Ishikawa (cell line): ENCODE measurements around the gene CALHM3.

ENCODE experiments used
- CEBPB ChIP-seq: IDR thresholded peaks from 2 replicates; pipeline ENCODE4 v1.6.1; 2012
- CREB1 ChIP-seq: IDR thresholded peaks from 2 replicates; pipeline ENCODE4 v1.6.1; 2012; ENCODE audit warnings: low read depth
- EGR1 ChIP-seq: IDR thresholded peaks from 2 replicates; pipeline ENCODE4 v1.6.1; 2012
- EP300 ChIP-seq: IDR thresholded peaks from 2 replicates; pipeline ENCODE4 v1.6.1; 2012; ENCODE audit warnings: borderline replicate concordance
- FOXM1 ChIP-seq: IDR thresholded peaks from 2 replicates; pipeline ENCODE4 v1.6.1; 2012; ENCODE audit warnings: low read depth, borderline replicate concordance
- NFIC ChIP-seq: IDR thresholded peaks from 2 replicates; pipeline ENCODE4 v1.6.1; 2012
- RAD21 ChIP-seq: IDR thresholded peaks from 2 replicates; pipeline ENCODE4 v1.6.1; 2012; ENCODE audit warnings: low read depth
- REST ChIP-seq: IDR thresholded peaks from 2 replicates; pipeline ENCODE4 v1.6.1; 2012; ENCODE audit warnings: low read depth, mild to moderate bottlenecking
- TAF1 ChIP-seq: IDR thresholded peaks from 2 replicates; pipeline ENCODE4 v1.6.1; 2012; ENCODE audit warnings: low read depth, mild to moderate bottlenecking
- TCF12 ChIP-seq: IDR thresholded peaks from 2 replicates; pipeline ENCODE4 v1.6.1; 2012; ENCODE audit warnings: low read depth
- TEAD4 ChIP-seq: IDR thresholded peaks from 2 replicates; pipeline ENCODE4 v1.6.1; 2012
- USF1 ChIP-seq: IDR thresholded peaks from 2 replicates; pipeline ENCODE4 v1.6.1; 2012
- YY1 ChIP-seq: IDR thresholded peaks from 2 replicates; pipeline ENCODE4 v1.6.1; 2012; ENCODE audit warnings: low read depth
- ZBTB7A ChIP-seq: IDR thresholded peaks from 2 replicates; pipeline ENCODE4 v1.6.1; 2012; ENCODE audit warnings: low read depth
- TF ChIP-seq, protein P1 (sequence below): IDR thresholded peaks from 2 replicates; pipeline ENCODE4 v1.6.1; 2012

Gene CALHM3

GRCh38 chr10:103493916-103494877, 15.2 kb upstream of the CALHM3 start:
- no peak for TF ChIP-seq FOXM1
- TF ChIP-seq, protein P1, sequence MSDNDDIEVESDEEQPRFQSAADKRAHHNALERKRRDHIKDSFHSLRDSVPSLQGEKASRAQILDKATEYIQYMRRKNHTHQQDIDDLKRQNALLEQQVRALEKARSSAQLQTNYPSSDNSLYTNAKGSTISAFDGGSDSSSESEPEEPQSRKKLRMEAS = no peak
- TF ChIP-seq TAF1 = no peak
- TF ChIP-seq EGR1 = peak; percentile 47; the same call in 1 of the 2 replicates
- no peak for TF ChIP-seq NFIC
- TF ChIP-seq RAD21 = no peak
- no peak for TF ChIP-seq YY1
- TF ChIP-seq TCF12 = no peak
- TF ChIP-seq TEAD4 = no peak
- no peak for TF ChIP-seq USF1
- 0 out of 2 replicates have a peak, but pooled peaks have one; percentile 70 for TF ChIP-seq ZBTB7A

- TF ChIP-seq EGR1 = peak; percentile 87
- no peak for TF ChIP-seq TEAD4
Measured at GRCh38 chr10:103493362-103493915, 14.4 kb upstream of the CALHM3 start, which contains the start of gene NEURL1. NEURL1 (plus strand) TSS chr10:103493705; CDS start chr10:103494388, 683 bp downstream.

DNA sequence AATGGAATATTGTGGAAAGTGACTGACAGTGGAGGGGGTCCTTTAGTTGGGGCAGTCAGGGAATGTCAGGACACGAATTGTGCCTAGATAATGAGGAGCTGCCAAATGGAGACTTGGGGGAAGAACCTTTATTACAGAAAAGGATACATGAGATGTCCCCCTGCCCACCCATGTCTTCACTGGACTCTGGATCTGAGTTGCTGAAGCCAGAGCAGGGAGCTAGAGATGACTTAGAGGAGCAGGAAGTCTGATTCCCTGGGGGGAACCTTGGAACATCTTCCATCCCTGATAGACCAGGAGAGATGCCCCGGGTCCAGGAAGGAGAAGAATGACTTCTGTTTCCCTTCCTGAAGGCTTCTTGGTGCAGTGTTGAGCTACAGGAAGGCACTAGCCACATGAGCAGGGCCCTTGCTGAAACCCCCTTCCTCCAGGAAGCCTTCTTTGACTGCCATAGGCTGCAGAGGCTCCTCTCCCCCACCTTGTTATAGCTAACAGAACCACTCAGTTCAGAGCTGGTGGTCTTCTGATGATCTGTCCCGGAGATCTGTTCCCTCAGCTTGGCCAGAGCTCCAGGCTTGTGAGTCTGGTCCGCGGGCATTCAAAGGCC, 13.7 kb upstream of the CALHM3 start:
- TF ChIP-seq TAF1 (no peak), TEAD4 (no peak), EP300 (no peak)

DNA sequence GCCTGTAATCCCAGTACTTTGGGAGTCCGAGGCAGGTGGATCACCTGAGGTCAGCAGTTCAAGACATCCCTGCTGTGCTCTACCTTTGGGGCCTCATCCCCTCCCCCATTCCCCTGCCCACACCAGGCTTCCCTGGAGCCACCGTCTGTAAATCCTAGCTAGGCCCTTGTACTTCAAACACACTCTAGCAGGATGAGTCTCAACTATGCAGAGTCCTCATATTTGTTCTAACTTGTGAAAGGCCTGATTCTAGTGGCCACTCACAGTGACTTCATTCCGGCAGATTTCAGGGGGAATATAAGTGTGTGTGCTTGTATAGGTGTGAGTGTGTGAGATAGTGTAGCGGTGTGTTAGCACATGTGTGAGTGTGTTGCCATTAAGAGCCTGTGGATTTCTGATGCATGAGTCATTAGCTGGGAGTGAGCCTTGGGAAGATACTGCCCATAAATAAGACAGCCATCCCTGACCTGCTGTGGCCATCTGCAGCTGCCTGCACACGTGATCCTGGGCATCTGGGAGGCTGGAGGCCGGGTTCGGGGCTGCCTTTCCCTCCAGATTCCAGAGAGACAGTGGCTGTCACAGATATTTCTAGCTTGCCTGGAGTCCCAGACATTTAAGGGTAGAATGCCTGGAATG, 12.8 kb upstream of the CALHM3 start:
- TF ChIP-seq REST = no peak
- no peak for TF ChIP-seq CREB1
- TF ChIP-seq USF1 = peak; percentile 63
- TF ChIP-seq, protein P1 = no peak
- no peak for TF ChIP-seq YY1
- no peak for TF ChIP-seq FOXM1
- no peak for TF ChIP-seq CEBPB
- TF ChIP-seq EGR1 = 0 out of 2 replicates have a peak, but pooled peaks have one; percentile 24
- TF ChIP-seq TCF12 = no peak
- no peak for TF ChIP-seq TAF1
- peak; percentile 46; the same call in 1 of the 2 replicates for TF ChIP-seq TEAD4
- TF ChIP-seq RAD21 = no peak
- no peak for TF ChIP-seq EP300
- no peak for TF ChIP-seq NFIC
- no peak for TF ChIP-seq ZBTB7A

- TF ChIP-seq CEBPB (no peak), REST (no peak), ZBTB7A (no peak), FOXM1 (no peak), TEAD4 (no peak), EGR1 (no peak), YY1 (no peak), RAD21 (no peak), USF1 (no peak), TAF1 (no peak), CREB1 (no peak), EP300 (no peak), NFIC (no peak), TCF12 (no peak)
- TF ChIP-seq, protein P1 = no peak
Measured at GRCh38 chr10:103490986-103491314, 11.9 kb upstream of the CALHM3 start.
